Spleen (tissue), 11 donors: ENCODE results near the gene PRUNE1. TPM values are rescaled to one million over a fixed set of nuclear protein-coding genes. Genes with fewer than 3 reads are reported as not detected.

Experiments
- DNase-seq: peaks from one replicate; pipeline ENCODE4 v3.0.0-alpha.2; 2020
- H3K27ac ChIP-seq, 8 donors: fragments of 200-600 bp; sonication (generic) in 7 of 8; 1 replicate in 4 of 8; 2 replicates in 4 of 8; pipeline versions ENCODE4 v1.5.0 to v1.8.0; 2016 to 2021; ENCODE audit warnings: inconsistent platforms in 4 of 8, mild to moderate bottlenecking in 4 of 8, moderate library complexity in 1 of 8
- H3K27me3 ChIP-seq, 7 donors: fragments of 200-600 bp; sonication (generic) in 6 of 7; replicated peaks in 1 of 7; 1 replicate in 4 of 7; 2 replicates in 3 of 7; pipeline versions ENCODE4 v1.5.0 to v1.8.0; 2016 to 2021; ENCODE audit warnings: inconsistent platforms in 3 of 7, mild to moderate bottlenecking in 1 of 7
- H3K36me3 ChIP-seq, 6 donors: fragments of 200-600 bp; sonication (generic) in 5 of 6; 1 replicate in 4 of 6; 2 replicates in 2 of 6; pipeline versions ENCODE4 v1.5.0 to v1.8.0; 2016 to 2021; ENCODE audit warnings: inconsistent platforms in 2 of 6
- H3K4me1 ChIP-seq, 6 donors: fragments of 200-600 bp; sonication (generic) in 5 of 6; 1 replicate in 3 of 6; 2 replicates in 3 of 6; pipeline versions ENCODE4 v1.5.0 to v1.8.0; 2016 to 2021; ENCODE audit warnings: inconsistent platforms in 3 of 6
- H3K4me3 ChIP-seq, 8 donors: fragments of 200-600 bp; sonication (generic) in 7 of 8; 1 replicate in 4 of 8; 2 replicates in 4 of 8; pipeline versions ENCODE4 v1.5.0 to v1.8.0; 2016 to 2021; ENCODE audit warnings: inconsistent platforms in 4 of 8, mild to moderate bottlenecking in 4 of 8, moderate library complexity in 2 of 8
- H3K9me3 ChIP-seq, 8 donors: fragments of 200-600 bp; sonication (generic) in 7 of 8; 1 replicate in 4 of 8; 2 replicates in 4 of 8; pipeline versions ENCODE4 v1.5.0 to v1.8.0; 2016 to 2021; ENCODE audit warnings: inconsistent platforms in 4 of 8
- POLR2A ChIP-seq, 3 donors: fragments of 450-650 bp; IDR thresholded peaks; one replicate each; pipeline ENCODE4 v1.5.1; 2017; ENCODE audit warnings: antibody characterized with exemption in 3 of 3, mild to moderate bottlenecking in 1 of 3
- POLR2AphosphoS5 ChIP-seq, 3 donors: sonication (generic); formaldehyde crosslinking; IDR thresholded peaks; one replicate each; pipeline ENCODE4 v1.5.1; 2017; ENCODE audit warnings: antibody characterized with exemption in 3 of 3
- WGBS, 5 donors: extraction: QIAGEN DNeasy Blood & Tissue Kit in 3 of 5; methylation state at CpG; one replicate each; pipeline versions ENCODE4 v1.1.5 to v1.1.7; 2013 to 2018; 5-methylcytosine and 5-hydroxymethylcytosine counted together
- intact Hi-C: fragments of 100-400 bp; cut with DNase I; formaldehyde crosslinking; loops from one replicate; pipeline ENCODE4 v1.15.0; 2023; ENCODE audit warnings: low total_unique reads
- polyA plus RNA-seq, 3 donors: library from polyadenylated mRNA; stranded (reverse); fragments of 200-250 nt; gene quantifications; one replicate each; pipeline ENCODE4 v1.2.1, GENCODE V29; 2013
- total RNA-seq, 7 donors: library from RNA; depleted of rRNA in 3 of 7; stranded (reverse); fragments of >200 nt in 3 of 7; fragmentation: NEBNext Ultra II Directional in 4 of 7; extraction: Animal tissue kit (Norgen Biotek cat#: 25700) in 4 of 7; gene quantifications; one replicate each; pipeline versions ENCODE4 v1.1.0 to v1.2.1, GENCODE V29; 2016 to 2021
- TF ChIP-seq, protein P1 (sequence below), 11 experiments: fragments of 200-600 bp in 7 of 11; fragments of 450-650 bp in 4 of 11; sonication (generic) in 4 of 11; IDR thresholded peaks in 8 of 11; conservative IDR thresholded peaks in 3 of 11; 1 replicate in 7 of 11; 2 replicates in 4 of 11; pipeline versions ENCODE4 v1.4.0 to v1.8.0; 2016 to 2021; ENCODE audit warnings: antibody characterized with exemption in 11 of 11, inconsistent platforms in 4 of 11, mild to moderate bottlenecking in 1 of 11
- donor health status: healthy with polysubstance abuse.
- donor health status: DM: no; HTN: no; CAD: no; lungs with moderate emphysema.
- donor health status: DM: no; HTN: no; CAD: no.
- donor health status: Bipolar disorder and iron deficiency.
- donor health status: healthy.
- donor health status: DM: no; HTN: no; CAD: no.
- donor health status: DM: yes; HTN: yes; CAD: no.

The PRUNE1 gene
- total and polyA plus RNA-seq, 10 donors: 9.2 to 22.6 (median 17.0) TPM

DNA sequence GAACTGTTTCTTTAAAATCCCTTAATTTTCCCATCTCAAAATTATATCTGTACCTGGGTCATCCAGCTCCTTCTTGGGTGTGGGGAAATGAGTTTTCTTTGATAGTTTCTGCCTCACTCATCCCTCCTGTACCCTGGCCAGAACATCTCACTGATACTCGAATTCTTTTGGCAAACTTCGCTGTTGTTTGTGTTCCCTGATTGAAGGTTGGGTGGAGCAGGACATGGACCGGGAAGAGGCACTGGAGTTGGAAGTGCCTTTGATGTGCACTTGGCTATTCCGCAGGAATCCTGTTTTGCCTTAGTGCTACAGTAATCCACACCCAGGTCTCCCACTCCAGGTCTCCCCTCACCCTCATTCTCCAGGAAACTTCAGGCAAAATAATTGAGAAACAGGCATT, 12.8 kb upstream of the PRUNE1 start:
- DNase-seq: no peak
- WGBS, 5 donors: 50 to 73% (median 59%) methylated on average over 4 of the region's 4 CpGs
- intact Hi-C loops: no loop called here

DNA sequence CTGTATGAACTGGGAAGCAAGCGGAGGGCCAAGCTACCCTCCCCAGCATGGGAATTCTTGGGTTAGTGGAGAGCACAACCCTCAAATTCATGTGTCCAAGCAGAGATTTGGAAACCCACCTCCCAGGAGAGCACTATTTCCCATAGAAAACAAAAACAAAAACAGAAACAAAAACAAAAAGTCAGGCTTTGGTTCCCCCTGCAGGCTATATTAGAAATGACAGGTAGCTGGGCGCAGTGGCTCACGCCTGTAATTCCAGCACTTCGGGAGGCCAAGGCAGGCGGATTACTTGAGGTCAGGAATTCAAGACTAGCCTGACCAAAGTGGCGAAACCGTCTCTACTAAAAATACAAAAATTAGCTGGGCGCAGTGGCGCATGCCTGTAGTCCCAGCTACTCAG, 12.4 kb upstream of the PRUNE1 start:
- Histone ChIP-seq H3K27ac (peak overlapping the region in 6 of 8 donors; percentile 22 to 60 (median 52)), H3K4me1 (peaks cover 0 to 39% (median 19%) of the 10 kb centered on the region in 6 donors), H3K27me3 (no peaks in the 10 kb centered on the region), H3K36me3 (peaks cover 0 to 62% (median 28%) of the 10 kb centered on the region in 6 donors), H3K4me3 (peak overlapping the region in 2 of 8 donors; percentile 7 to 37), H3K9me3 (no peaks in the 10 kb centered on the region)
- DNase-seq: no peak
- 39 to 49% (median 42%) methylated on average over 9 of the region's 9 CpGs for WGBS, 5 donors
- TF ChIP-seq POLR2AphosphoS5 (IDR thresholded peaks at IDR 0.05): no peak
- TF ChIP-seq, protein P1, sequence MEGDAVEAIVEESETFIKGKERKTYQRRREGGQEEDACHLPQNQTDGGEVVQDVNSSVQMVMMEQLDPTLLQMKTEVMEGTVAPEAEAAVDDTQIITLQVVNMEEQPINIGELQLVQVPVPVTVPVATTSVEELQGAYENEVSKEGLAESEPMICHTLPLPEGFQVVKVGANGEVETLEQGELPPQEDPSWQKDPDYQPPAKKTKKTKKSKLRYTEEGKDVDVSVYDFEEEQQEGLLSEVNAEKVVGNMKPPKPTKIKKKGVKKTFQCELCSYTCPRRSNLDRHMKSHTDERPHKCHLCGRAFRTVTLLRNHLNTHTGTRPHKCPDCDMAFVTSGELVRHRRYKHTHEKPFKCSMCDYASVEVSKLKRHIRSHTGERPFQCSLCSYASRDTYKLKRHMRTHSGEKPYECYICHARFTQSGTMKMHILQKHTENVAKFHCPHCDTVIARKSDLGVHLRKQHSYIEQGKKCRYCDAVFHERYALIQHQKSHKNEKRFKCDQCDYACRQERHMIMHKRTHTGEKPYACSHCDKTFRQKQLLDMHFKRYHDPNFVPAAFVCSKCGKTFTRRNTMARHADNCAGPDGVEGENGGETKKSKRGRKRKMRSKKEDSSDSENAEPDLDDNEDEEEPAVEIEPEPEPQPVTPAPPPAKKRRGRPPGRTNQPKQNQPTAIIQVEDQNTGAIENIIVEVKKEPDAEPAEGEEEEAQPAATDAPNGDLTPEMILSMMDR (IDR thresholded peaks at IDR 0.05 in 8 of 11, conservative IDR thresholded peaks at IDR 0.05 in 3 of 11): peak; percentile 75 to 95 (median 93)
- intact Hi-C loops: no loop called here

More for the DNA sequence above, 12.8 kb upstream of the PRUNE1 start:
- Histone ChIP-seq H3K27me3 (no peaks in the 10 kb centered on the region), H3K9me3 (no peaks in the 10 kb centered on the region), H3K4me1 (peaks cover 0 to 35% (median 19%) of the 10 kb centered on the region in 6 donors), H3K36me3 (peaks cover 0 to 58% (median 28%) of the 10 kb centered on the region in 6 donors), H3K27ac (peak overlapping the region in 6 of 8 donors; percentile 22 to 60 (median 52)), H3K4me3 (peak overlapping the region in 2 of 8 donors; percentile 7 to 37)
- TF ChIP-seq, protein P1 (IDR thresholded peaks at IDR 0.05 in 8 of 11, conservative IDR thresholded peaks at IDR 0.05 in 3 of 11): no peak
- TF ChIP-seq POLR2AphosphoS5 (IDR thresholded peaks at IDR 0.05) (no peak), POLR2A (IDR thresholded peaks at IDR 0.05) (no peak)

DNA sequence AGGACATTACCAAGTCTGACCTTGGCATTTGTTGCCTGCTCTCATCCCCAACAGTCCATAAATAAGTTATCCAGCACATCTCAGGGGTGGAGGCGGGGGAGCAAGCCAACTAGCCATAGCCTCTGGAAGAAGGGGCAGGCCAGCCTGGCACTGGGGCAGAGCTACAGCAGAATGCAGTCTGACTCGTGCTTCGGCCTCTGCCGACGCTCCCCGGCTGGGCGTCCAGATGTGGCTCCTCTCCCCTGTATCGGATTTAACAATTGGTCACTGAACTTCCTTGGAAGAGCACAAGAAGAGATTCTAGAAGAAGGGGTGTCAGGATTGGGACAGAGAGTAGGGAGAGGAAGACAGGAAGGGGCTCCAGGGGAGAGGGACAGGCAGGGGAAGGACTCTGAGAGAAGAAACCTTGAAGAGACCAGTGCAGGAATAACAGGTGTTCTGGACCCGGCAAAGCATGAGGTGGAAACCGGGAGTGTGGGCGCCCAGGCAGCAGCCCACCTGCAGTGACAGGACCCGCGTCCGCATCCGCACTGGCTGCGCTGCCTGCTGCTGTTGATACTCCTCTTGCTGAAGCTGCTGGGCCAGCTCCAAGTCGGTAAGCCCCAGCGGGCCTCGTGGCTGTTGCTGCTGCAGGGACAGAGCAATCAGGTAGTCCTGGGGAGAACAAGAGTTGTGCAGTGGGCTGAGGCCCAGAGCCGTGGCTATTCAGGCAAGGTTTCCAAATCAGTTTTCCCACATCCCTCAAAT, 10.9 kb upstream of the PRUNE1 start:
- H3K36me3 ChIP-seq: peaks cover 0 to 76% (median 28%) of the 10 kb centered on the region in 6 donors

DNA sequence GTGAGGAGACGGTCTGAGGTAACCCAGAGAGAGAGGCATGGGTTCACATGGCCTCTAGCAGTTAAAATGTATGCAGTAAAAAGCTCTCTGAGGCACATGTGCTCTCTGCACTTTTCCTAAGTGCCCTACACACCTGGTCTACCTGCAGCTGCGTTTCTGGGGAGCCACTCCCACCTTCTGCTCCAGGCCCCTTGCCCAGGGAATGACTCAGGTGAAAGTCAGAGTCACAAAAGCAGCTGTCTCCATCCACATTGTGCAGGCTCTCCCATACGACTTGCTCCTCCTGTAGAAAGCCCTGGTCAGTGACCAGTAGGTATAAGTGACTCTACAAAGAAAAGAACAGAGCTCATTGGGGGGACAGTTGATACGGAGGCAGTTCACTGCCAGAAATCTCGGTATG, 10.3 kb upstream of the PRUNE1 start:
- H3K27me3 ChIP-seq: no peaks in the 10 kb centered on the region
- peaks cover 0 to 80% (median 28%) of the 10 kb centered on the region in 6 donors for H3K36me3 ChIP-seq
- peaks cover 4 to 60% (median 34%) of the 10 kb centered on the region in 6 donors for H3K4me1 ChIP-seq
- no peak overlapping the region for H3K27ac ChIP-seq
- WGBS, 5 donors: 59 to 90% (median 69%) methylated on average over 4 to 5 of the region's 5 CpGs
- TF ChIP-seq POLR2AphosphoS5 (IDR thresholded peaks at IDR 0.05): no peak
- no peak for TF ChIP-seq POLR2A (IDR thresholded peaks at IDR 0.05)
- TF ChIP-seq, protein P1 (IDR thresholded peaks at IDR 0.05 in 8 of 11, conservative IDR thresholded peaks at IDR 0.05 in 3 of 11): no peak
- H3K9me3 ChIP-seq: no peaks in the 10 kb centered on the region
- intact Hi-C loops: no loop called here
- no peak for DNase-seq
- H3K4me3 ChIP-seq: no peak overlapping the region

More for the DNA sequence above, 10.9 kb upstream of the PRUNE1 start:
- TF ChIP-seq POLR2A (IDR thresholded peaks at IDR 0.05) (no peak), POLR2AphosphoS5 (IDR thresholded peaks at IDR 0.05) (no peak)
- TF ChIP-seq, protein P1 (IDR thresholded peaks at IDR 0.05 in 8 of 11, conservative IDR thresholded peaks at IDR 0.05 in 3 of 11): no peak
- 86 to 92% (median 90%) methylated on average over 17 to 20 of the region's 20 CpGs for WGBS, 5 donors
- intact Hi-C loops: no loop called here
- no peak for DNase-seq
- Histone ChIP-seq H3K9me3 (no peaks in the 10 kb centered on the region), H3K27ac (no peak overlapping the region), H3K27me3 (no peaks in the 10 kb centered on the region), H3K4me1 (peaks cover 0 to 53% (median 27%) of the 10 kb centered on the region in 6 donors), H3K4me3 (no peak overlapping the region)
